Left ventricle myocardium superior (tissue), 1 donor: ENCODE data around the gene CLNK. TPM values are rescaled to one million over a fixed set of nuclear protein-coding genes. Genes with fewer than 3 reads are reported as not detected.

Experiments used
- ATAC-seq: fragments of 200-7000 bp; cut with Tn5 transposase; one replicate; pipeline ENCODE4 v1.9.1; 2020; ENCODE audit warnings: mild to moderate bottlenecking, moderate library complexity
- DNase-seq: peaks from one replicate; pipeline ENCODE4 v3.0.0-alpha.2; 2020
- intact Hi-C: fragments of 100-400 bp; cut with micrococcal nuclease; formaldehyde crosslinking; loops from one replicate; pipeline ENCODE4 v1.11.0; 2022
- total RNA-seq: library from RNA; stranded (reverse); fragmentation: NEBNext Ultra II Directional; extraction: Animal tissue kit (Norgen Biotek cat#: 25700); gene quantifications from one replicate; pipeline ENCODE4 v1.2.1, GENCODE V29; 2021
- donor health status: DM: no; HTN: yes; CAD: no; lungs with severe emphysema.

Gene CLNK
- total RNA-seq, 1 donor from 2014 or later = not detected

DNA sequence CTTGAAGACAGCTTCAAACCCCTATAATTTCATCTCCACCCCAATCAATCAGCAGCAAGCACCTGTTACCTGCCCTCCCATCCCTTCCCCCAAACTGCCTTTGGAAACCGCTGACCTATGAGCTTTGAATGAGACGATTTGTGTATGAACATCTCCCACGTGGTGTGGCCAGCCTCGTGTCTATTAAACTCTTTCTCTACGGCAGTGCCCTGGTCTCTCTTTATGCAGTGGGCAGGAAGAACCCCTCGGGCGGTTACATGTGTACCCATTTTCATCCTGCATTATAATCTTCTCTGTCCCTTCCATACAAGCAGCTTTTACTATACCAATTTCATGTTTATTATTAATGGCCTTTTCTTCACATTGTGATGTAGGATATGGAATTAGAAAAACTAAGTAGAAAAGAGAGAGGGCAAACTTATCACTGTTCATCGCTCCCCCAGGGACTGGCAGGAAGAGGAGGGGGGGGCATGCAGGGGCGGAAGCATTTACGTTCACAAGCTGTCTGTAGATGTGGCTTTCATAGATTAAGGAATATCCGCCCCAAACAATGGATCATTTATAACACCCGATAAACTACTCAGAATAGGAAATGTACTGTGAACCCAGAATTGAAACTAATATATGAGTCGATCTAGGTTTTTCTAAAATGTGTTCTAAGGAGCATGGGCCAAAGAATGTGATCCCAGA is 131.8 kb downstream of the CLNK start:
- intact Hi-C loops = no loop called here
- ATAC-seq = no peak
- DNase-seq = no peak

DNA sequence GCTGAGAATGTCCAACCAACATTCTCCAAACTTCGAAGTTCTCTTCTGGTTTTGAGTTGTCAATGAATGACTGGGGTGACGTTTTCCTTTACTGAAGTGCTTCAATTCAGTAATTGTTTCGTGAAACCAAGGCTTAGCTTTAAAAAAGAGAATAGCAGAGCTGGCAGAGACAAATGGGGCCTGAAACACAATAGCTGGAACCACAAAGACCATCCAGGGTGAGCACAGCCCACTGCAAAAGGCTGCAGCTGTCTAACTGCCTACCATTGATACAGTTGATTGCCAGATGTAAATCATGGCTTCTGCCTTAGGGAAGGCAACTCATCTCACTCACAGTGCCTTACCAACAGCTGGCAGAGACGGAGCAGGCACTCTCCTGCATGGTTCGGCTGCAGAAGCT is 148.7 kb downstream of the CLNK start:
- intact Hi-C loops = no loop called here
- no peak for DNase-seq
- ATAC-seq = no peak

GRCh38 chr4:10534820-10535219 is 149.7 kb downstream of the CLNK start:
- no peak for DNase-seq
- no peak for ATAC-seq
- intact Hi-C loops = no loop called here

GRCh38 chr4:10532155-10532554 is 152.4 kb downstream of the CLNK start:
- intact Hi-C loops = no loop called here
- ATAC-seq (no peak), DNase-seq (no peak)

DNA sequence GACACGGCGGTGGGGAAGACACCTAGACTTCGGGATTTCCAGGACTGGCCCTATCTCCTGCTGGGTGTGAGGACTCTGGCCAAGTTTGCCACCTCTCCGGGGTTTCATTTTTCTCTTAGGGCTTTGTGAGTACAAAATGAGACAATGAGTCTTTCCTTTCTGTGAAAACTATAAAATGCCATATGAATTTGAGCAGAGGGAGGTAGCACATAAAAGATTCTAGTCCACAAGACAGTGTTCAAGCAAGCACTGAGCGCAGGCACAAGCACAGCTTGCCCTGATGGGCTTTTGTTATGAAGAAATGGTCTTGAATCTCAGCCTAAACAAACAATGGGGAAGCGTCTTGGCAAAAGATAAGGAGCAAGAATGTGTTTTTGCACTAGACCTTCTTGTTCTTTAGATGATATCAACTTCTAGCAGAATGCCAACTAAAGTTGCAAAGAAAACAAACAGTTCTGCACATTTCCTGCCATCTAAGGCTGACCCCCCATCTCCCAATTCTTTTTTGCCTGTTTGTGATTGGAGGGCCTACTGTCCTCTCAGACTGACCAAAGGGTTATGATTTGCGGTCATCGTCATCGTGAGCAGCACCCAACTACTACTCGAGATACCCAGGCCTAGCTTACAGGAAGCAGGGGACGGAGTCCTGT is 154.3 kb downstream of the CLNK start:
- intact Hi-C loops = no loop called here
- DNase-seq = no peak

DNA sequence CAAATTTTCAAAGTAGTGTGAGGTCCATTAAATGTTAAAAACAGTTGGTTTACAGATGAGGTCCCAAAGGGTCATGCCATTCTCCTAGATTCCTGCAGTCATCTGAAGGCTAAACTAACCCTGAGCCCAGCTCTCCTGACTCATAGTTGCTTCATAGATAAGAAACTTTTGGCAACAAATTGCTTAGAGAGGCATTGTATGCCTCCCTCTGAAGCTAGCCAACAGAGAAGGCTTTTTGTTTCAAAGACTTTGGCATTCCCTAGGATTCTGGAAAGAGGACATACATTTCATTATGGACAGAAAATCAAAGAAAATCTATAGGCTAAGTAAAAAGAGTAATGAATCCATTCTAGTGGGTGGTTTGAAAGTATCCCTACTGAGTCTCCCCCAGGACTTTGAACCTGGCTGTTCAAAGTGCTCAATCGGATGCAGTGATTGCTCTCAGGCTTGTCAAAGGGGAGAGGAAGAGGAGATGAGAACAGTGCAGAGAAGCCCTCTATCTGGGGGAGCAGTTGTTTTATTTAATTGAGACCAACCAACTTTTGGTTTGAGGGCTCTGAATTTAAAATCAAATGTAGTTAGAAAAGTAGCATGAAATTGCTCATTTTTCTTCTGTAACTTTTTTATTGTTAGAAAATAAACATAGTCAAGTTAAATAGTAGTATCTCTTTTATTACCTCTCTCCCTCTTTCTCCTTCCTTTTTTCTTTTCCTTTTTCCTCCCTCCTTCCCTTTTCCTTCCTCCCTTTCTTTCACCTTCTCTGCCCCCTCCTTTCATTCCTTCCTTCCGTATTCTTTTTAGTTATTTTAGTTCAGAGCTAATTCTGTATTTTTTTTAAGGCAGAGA is 155.1 kb downstream of the CLNK start:
- intact Hi-C loops = no loop called here
- peak; percentile 64 for ATAC-seq
- no peak for DNase-seq

More for the DNA sequence above, 154.3 kb downstream of the CLNK start:
- peak; percentile 79 for ATAC-seq

GRCh38 chr4:10527438-10527837 is 157.1 kb downstream of the CLNK start:
- no peak for ATAC-seq
- intact Hi-C loops = no loop called here
- DNase-seq = no peak

GRCh38 chr4:10526429-10527222 is 157.9 kb downstream of the CLNK start:
- no peak for DNase-seq
- intact Hi-C loops = no loop called here
- ATAC-seq = no peak

GRCh38 chr4:10524196-10524833 is 160.3 kb downstream of the CLNK start:
- no peak for ATAC-seq
- intact Hi-C loops = no loop called here
- no peak for DNase-seq

- DNase-seq = no peak
- intact Hi-C loops = no loop called here
- no peak for ATAC-seq
Observed at GRCh38 chr4:10521424-10521823, 163.1 kb downstream of the CLNK start.

DNA sequence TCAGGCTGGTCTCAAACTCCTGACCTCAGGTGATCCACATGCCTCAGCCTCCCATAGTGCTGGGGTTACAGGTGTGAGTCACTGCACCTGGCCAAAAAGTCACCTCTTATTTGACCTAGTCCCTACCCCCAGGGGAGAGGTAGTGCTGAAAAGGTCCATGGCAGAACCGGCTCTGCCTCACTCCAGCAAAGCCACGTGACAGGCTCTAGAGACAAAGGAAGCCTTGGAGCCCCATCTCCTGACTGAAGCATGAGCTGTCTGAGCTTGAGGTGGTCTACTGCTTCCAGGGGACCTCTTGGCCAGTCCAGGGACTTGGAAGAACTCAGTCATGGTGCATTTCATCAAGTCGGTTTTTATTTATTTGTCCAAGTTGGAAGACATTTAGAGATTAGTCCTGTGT is 174.8 kb downstream of the CLNK start:
- intact Hi-C loops = no loop called here
- DNase-seq = no peak
- no peak for ATAC-seq

GRCh38 chr4:10506077-10506476 is 178.5 kb downstream of the CLNK start:
- DNase-seq = no peak
- ATAC-seq = no peak
- intact Hi-C loops = no loop called here

DNA sequence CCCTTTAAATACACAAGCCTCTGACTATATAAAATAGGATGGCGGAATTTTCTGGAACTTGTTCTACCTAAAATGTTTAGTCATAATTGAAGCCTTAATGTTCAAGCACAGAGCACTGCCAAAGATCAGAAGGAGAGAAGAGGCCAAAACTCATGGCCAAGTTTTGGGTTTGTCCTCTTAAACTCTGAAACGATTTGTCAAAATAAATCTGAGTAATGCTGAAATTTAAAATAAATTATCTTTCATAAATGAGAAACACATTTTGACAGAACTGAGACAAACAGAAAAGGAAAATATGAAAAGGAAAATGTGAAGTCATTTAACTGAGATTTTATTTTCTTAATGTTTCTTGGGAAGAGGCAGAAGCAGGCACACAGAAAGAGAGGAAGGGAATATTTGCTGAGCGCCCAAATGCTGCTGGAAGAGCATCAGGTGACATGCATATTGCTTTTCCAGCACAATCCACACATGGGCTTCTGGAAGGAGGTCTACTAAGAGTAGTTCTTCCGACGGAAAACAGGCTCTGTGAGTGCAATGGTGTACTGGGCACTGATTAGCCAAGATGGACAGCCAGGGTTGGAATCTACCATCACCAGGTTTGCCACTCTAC is 179.9 kb downstream of the CLNK start:
- intact Hi-C loops = no loop called here
- no peak for ATAC-seq
- no peak for DNase-seq

DNA sequence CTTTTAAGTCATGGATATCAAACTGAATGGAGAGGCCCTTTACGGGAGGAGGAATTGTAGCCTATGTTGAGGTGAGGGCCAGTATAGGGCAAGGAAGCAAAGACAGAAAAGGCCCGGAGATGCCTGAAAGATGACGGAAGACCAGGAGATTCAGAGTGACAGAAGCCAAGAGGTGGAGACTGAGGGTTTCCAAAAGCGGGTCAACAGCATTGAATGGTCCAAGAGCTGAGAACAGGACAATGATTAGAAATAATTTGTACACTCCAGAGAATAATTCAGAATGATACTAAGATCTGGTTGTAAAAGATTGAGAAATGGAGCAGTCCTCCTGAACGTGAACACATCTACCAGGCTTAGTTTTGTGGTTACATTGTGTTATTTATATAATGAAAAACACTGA is 181.9 kb downstream of the CLNK start:
- DNase-seq (no peak), ATAC-seq (no peak)
- intact Hi-C loops = no loop called here

DNA sequence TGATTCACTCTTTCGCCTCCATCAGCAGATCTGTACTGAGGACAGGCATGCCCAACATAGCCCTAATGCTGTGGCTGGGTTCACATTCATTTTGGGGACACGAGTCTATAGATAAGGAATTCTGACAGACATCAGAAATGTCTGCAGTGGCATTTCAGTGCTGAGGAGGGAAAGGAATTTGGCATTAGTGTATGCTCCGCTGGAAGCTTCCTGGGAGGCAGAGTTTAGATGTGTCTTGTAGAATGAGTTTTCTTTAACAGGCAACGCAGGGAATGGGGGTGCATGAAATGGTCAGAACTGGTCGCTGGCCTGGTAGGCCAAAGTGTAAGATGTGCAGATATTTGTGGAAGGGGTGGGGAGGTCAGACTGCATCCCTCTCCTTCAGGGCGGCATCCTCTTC is 183.8 kb downstream of the CLNK start:
- ATAC-seq = no peak
- no peak for DNase-seq

DNA sequence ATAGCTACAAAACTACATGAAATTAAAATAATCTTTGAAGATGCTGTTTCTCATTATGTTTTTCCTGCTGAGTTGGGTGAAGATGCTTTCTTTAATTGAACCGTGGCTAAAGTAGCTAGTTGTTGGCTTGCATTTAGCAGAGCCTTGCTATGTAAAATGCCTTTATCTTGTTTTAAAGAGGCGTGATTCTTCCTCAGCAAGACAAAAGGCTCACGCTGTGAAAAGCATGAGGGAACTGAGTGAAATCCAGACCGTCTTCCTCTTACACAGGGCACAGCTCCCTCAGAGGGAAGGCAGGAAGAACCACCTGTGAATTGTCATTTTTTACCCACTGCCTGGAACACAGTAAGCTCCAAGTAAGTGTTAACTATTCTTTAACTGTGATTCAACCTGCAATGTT is 188.4 kb downstream of the CLNK start:
- intact Hi-C loops = no loop called here

More for the DNA sequence above, 183.8 kb downstream of the CLNK start:
- intact Hi-C loops = no loop called here

GRCh38 chr4:10495651-10496050 is 188.9 kb downstream of the CLNK start:
- ATAC-seq = no peak

More for the DNA sequence above, 188.4 kb downstream of the CLNK start:
- DNase-seq (no peak), ATAC-seq (no peak)

DNA sequence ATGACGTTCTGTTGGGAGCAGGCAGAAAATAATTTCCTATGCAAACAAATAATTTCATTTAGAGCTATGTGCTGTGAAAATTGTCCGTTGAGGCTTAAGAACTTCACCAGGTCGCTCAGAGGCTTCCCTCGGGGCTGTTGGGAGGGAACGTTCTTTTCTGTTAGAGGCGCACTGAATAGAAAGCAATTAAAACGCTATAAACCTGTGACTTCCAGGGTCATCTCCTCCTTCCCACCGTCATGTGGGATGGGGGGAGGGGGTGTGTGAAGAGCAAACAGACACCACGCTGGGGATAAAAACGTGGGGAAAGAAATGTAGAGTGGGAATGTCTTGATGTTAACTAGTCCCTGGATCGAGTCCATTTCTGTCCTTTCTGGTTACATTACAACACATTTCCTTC is 192.1 kb downstream of the CLNK start:
- no peak for DNase-seq
- intact Hi-C loops = no loop called here

More at GRCh38 chr4:10495651-10496050, 188.9 kb downstream of the CLNK start:
- intact Hi-C loops = no loop called here
- DNase-seq = no peak

GRCh38 chr4:10491401-10491800 is 193.2 kb downstream of the CLNK start:
- ATAC-seq (no peak), DNase-seq (no peak)
- intact Hi-C loops = no loop called here

More for the DNA sequence above, 192.1 kb downstream of the CLNK start:
- ATAC-seq = no peak
